Brain microvascular endothelial cell (primary cell): Measurements from ENCODE around the gene TAF3.

Experiments
- DNase-seq: peaks from one replicate; pipeline ENCODE4 v3.0.0-alpha.2; 2020
- H3K27ac ChIP-seq: fragments of 250-450 bp; sonication (Bioruptor Pico); 2 replicates; pipeline ENCODE4 v1.5.1; 2020; ENCODE audit warnings: mild to moderate bottlenecking, moderate library complexity
- H3K27me3 ChIP-seq: fragments of 250-450 bp; sonication (Bioruptor Pico); replicated peaks from 2 replicates; pipeline ENCODE4 v1.5.1; 2020; ENCODE audit warnings: mild to moderate bottlenecking
- H3K36me3 ChIP-seq: fragments of 250-450 bp; sonication (Bioruptor Pico); replicated peaks from 2 replicates; pipeline ENCODE4 v1.5.1; 2020; ENCODE audit warnings: mild to moderate bottlenecking
- H3K4me3 ChIP-seq: 2 replicates; pipeline ENCODE4 v1.5.1; 2011; ENCODE audit warnings: low read depth, mild to moderate bottlenecking, control low read depth, low read length, moderate library complexity
- in situ Hi-C: cut with HindIII; loops from 2 replicates; pipeline ENCODE4 v1.10.0; 2017; ENCODE audit warnings: low sequenced_read_pairs, low pct_ligation_motif_present
- TF ChIP-seq, protein P1 (sequence below): IDR thresholded peaks from 2 replicates; pipeline ENCODE4 v1.5.1; 2011; ENCODE audit warnings: low read depth, mild to moderate bottlenecking, moderate library complexity, low read length, control low read depth, inconsistent platforms; ENCODE audit errors: missing control alignments

TAF3 gene

GRCh38 chr10:7948371-7949000 is 130.2 kb downstream of the TAF3 start:
- Histone ChIP-seq H3K36me3 (no peaks in the 10 kb centered on the region), H3K4me3 (no peak overlapping the region), H3K27me3 (no peaks in the 10 kb centered on the region), H3K27ac (peak overlapping the region; percentile 56)
- in situ Hi-C loops, result no loop called here
- TF ChIP-seq, protein P1, sequence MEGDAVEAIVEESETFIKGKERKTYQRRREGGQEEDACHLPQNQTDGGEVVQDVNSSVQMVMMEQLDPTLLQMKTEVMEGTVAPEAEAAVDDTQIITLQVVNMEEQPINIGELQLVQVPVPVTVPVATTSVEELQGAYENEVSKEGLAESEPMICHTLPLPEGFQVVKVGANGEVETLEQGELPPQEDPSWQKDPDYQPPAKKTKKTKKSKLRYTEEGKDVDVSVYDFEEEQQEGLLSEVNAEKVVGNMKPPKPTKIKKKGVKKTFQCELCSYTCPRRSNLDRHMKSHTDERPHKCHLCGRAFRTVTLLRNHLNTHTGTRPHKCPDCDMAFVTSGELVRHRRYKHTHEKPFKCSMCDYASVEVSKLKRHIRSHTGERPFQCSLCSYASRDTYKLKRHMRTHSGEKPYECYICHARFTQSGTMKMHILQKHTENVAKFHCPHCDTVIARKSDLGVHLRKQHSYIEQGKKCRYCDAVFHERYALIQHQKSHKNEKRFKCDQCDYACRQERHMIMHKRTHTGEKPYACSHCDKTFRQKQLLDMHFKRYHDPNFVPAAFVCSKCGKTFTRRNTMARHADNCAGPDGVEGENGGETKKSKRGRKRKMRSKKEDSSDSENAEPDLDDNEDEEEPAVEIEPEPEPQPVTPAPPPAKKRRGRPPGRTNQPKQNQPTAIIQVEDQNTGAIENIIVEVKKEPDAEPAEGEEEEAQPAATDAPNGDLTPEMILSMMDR, result no peak
- DNase-seq, result peak; percentile 20

- no peaks in the 10 kb centered on the region for H3K36me3 ChIP-seq
- no peak overlapping the region for H3K4me3 ChIP-seq
- H3K27me3 ChIP-seq, result no peaks in the 10 kb centered on the region
- in situ Hi-C loops, result no loop called here
- TF ChIP-seq, protein P1, result no peak
- H3K27ac ChIP-seq, result no peak overlapping the region
- DNase-seq, result no peak
Measured at GRCh38 chr10:7950981-7951847, 132.9 kb downstream of the TAF3 start.

GRCh38 chr10:7952266-7952665 is 134.0 kb downstream of the TAF3 start:
- no peaks in the 10 kb centered on the region for H3K27me3 ChIP-seq
- TF ChIP-seq, protein P1, result no peak
- H3K36me3 ChIP-seq, result no peaks in the 10 kb centered on the region
- in situ Hi-C loops, result no loop called here
- H3K4me3 ChIP-seq, result no peak overlapping the region
- no peak overlapping the region for H3K27ac ChIP-seq
- no peak for DNase-seq

DNA sequence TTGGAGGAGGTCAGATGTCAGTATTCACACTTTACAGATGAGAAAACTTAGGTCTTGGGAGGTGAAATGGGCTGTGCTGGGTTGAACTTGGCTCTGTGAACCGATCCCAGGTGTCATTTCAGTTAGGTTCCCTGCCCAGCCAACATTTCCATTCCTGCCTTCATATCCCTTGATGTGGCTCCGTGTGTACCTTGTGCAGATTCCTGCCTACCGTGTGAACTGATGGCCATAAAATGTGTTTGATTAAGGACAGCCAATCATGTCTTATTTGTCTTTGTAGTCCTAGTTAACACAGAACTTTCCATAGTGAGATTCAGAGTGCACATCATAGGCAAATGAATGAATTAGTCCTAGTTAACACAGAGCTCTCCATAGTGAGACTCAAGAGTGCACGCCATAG is 135.1 kb downstream of the TAF3 start:
- Histone ChIP-seq H3K27me3 (no peaks in the 10 kb centered on the region), H3K27ac (no peak overlapping the region), H3K4me3 (no peak overlapping the region), H3K36me3 (no peaks in the 10 kb centered on the region)
- TF ChIP-seq, protein P1, result no peak
- no peak for DNase-seq
- in situ Hi-C loops, result no loop called here

DNA sequence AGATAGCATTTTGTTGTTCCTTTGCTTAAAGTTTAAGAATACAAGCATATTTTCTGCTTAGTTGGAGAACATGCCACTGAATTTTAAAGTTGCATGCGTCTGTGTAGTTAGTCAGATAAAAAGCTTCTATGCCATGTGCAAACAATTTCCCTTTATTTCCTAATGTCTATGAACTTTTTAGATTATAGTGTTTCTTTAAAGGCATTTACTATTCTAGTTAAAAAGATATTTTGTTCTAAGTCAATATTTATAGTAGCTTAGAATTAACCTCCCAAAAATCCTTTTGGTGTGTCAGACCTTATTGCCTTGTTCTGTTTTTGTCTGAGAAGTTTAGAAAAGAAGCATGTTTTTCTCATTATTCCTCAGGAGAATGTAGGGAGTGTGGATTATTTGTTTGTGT is 137.1 kb downstream of the TAF3 start:
- H3K27me3 ChIP-seq, result no peaks in the 10 kb centered on the region
- TF ChIP-seq, protein P1, result no peak
- no peak overlapping the region for H3K4me3 ChIP-seq
- no peak for DNase-seq
- no peak overlapping the region for H3K27ac ChIP-seq
- in situ Hi-C loops, result no loop called here
- H3K36me3 ChIP-seq, result no peaks in the 10 kb centered on the region

- no peaks in the 10 kb centered on the region for H3K27me3 ChIP-seq
- H3K36me3 ChIP-seq, result no peaks in the 10 kb centered on the region
- in situ Hi-C loops, result no loop called here
- H3K4me3 ChIP-seq, result no peak overlapping the region
- DNase-seq, result peak; percentile 52
- TF ChIP-seq, protein P1, result no peak
- H3K27ac ChIP-seq, result peak overlapping the region; percentile 53
Measured at GRCh38 chr10:7956508-7956907, 138.2 kb downstream of the TAF3 start.
